Nephron (organoid): ENCODE measurements around the gene PPM1B.
"Not testable (repeated sequence)": the region's sequence is repeated elsewhere in the genome, so short reads cannot be mapped to it uniquely, and the experiment has no call there.

Experiments
- H3K27ac Mint-ChIP-seq, 3 experiments: 2 replicates each; pipeline ENCODE4 v1.8.0; 2020; ENCODE audit warnings: mixed read lengths in 3 of 3, mild to moderate bottlenecking in 2 of 3, moderate library complexity in 1 of 3
- H3K27me3 Mint-ChIP-seq: 2 replicates; pipeline ENCODE4 v1.8.0; 2021; ENCODE audit warnings: low read depth, mild to moderate bottlenecking, moderate library complexity, mixed read lengths
- H3K36me3 Mint-ChIP-seq: 2 replicates; pipeline ENCODE4 v1.8.0; 2020; ENCODE audit warnings: low read depth, mixed read lengths
- H3K4me1 Mint-ChIP-seq: 2 replicates; pipeline ENCODE4 v1.8.0; 2020; ENCODE audit warnings: mixed read lengths
- H3K4me3 Mint-ChIP-seq, 3 experiments: 2 replicates each; pipeline ENCODE4 v1.8.0; 2020; ENCODE audit warnings: mild to moderate bottlenecking in 3 of 3, mixed read lengths in 3 of 3, moderate library complexity in 2 of 3
- H3K9me3 Mint-ChIP-seq: 2 replicates; pipeline ENCODE4 v1.8.0; 2020; ENCODE audit warnings: mixed read lengths
- CTCF ChIP-seq, 3 experiments: fragments of 200-600 bp; sonication (generic); IDR thresholded peaks; one replicate each; pipeline ENCODE4 v1.5.0; 2021; ENCODE audit warnings: antibody characterized with exemption in 3 of 3; ENCODE audit not compliant: unreplicated experiment in 3 of 3

PPM1B gene

GRCh38 chr2:44201648-44202165 lies 33.0 kb downstream of the PPM1B start:
- no peak for TF ChIP-seq CTCF (IDR thresholded peaks at IDR 0.05; ENCODE audit: unreplicated experiment in 3 of 3)
- H3K4me1 Mint-ChIP-seq, result no peaks in the 10 kb centered on the region
- peaks cover 37% of the 10 kb centered on the region for H3K36me3 Mint-ChIP-seq
- no peak overlapping the region for H3K27ac Mint-ChIP-seq
- H3K9me3 Mint-ChIP-seq, result no peaks in the 10 kb centered on the region
- no peak overlapping the region for H3K4me3 Mint-ChIP-seq
- H3K27me3 Mint-ChIP-seq, result no peaks in the 10 kb centered on the region

GRCh38 chr2:44203542-44203941 lies 34.9 kb downstream of the PPM1B start:
- no peaks in the 10 kb centered on the region for H3K4me1 Mint-ChIP-seq
- TF ChIP-seq CTCF (IDR thresholded peaks at IDR 0.05; ENCODE audit: unreplicated experiment in 3 of 3), result no peak
- no peaks in the 10 kb centered on the region for H3K9me3 Mint-ChIP-seq
- no peak overlapping the region for H3K27ac Mint-ChIP-seq
- H3K27me3 Mint-ChIP-seq, result no peaks in the 10 kb centered on the region
- no peak overlapping the region for H3K4me3 Mint-ChIP-seq
- peaks cover 35% of the 10 kb centered on the region for H3K36me3 Mint-ChIP-seq

GRCh38 chr2:44205169-44205568 lies 36.5 kb downstream of the PPM1B start:
- Mint-ChIP-seq H3K4me1 (no peaks in the 10 kb centered on the region), H3K27me3 (no peaks in the 10 kb centered on the region), H3K4me3 (no peak overlapping the region), H3K36me3 (peaks cover 50% of the 10 kb centered on the region), H3K9me3 (peaks cover 3% of the 10 kb centered on the region), H3K27ac (no peak overlapping the region)
- TF ChIP-seq CTCF (IDR thresholded peaks at IDR 0.05; ENCODE audit: unreplicated experiment in 3 of 3), result no peak

- TF ChIP-seq CTCF (IDR thresholded peaks at IDR 0.05; ENCODE audit: unreplicated experiment in 3 of 3), result no peak
- H3K27ac Mint-ChIP-seq, result no peak overlapping the region
- H3K36me3 Mint-ChIP-seq, result peaks cover 52% of the 10 kb centered on the region
- H3K4me3 Mint-ChIP-seq, result no peak overlapping the region
- H3K27me3 Mint-ChIP-seq, result no peaks in the 10 kb centered on the region
- H3K4me1 Mint-ChIP-seq, result no peaks in the 10 kb centered on the region
- H3K9me3 Mint-ChIP-seq, result peaks cover 6% of the 10 kb centered on the region
Measured at GRCh38 chr2:44207102-44207501, 38.4 kb downstream of the PPM1B start.

- not testable (repeated sequence) for H3K27me3 Mint-ChIP-seq, H3K4me1 Mint-ChIP-seq, H3K4me3 Mint-ChIP-seq, H3K9me3 Mint-ChIP-seq, H3K27ac Mint-ChIP-seq
- peaks cover 58% of the 10 kb centered on the region for H3K36me3 Mint-ChIP-seq
Measured at GRCh38 chr2:44207648-44208047, 39.0 kb downstream of the PPM1B start.

GRCh38 chr2:44210362-44210761 lies 41.7 kb downstream of the PPM1B start:
- Mint-ChIP-seq H3K27ac (no peak overlapping the region), H3K9me3 (peaks cover 6% of the 10 kb centered on the region), H3K27me3 (no peaks in the 10 kb centered on the region), H3K4me1 (no peaks in the 10 kb centered on the region), H3K36me3 (peaks cover 43% of the 10 kb centered on the region), H3K4me3 (no peak overlapping the region)
- no peak for TF ChIP-seq CTCF (IDR thresholded peaks at IDR 0.05; ENCODE audit: unreplicated experiment in 3 of 3)
